Measurements from ENCODE around the gene LRRC7.
A peak's percentile ranks its signal among the peaks of the same experiment; 100 is the strongest.
"Not testable (repeated sequence)": the region's sequence is repeated elsewhere in the genome, so short reads cannot be mapped to it uniquely, and the experiment has no call there.

The LRRC7 gene

GRCh38 chr1:69702085-69702484 is 134.4 kb downstream of the LRRC7 start:
- no peak for DNase-seq

DNA sequence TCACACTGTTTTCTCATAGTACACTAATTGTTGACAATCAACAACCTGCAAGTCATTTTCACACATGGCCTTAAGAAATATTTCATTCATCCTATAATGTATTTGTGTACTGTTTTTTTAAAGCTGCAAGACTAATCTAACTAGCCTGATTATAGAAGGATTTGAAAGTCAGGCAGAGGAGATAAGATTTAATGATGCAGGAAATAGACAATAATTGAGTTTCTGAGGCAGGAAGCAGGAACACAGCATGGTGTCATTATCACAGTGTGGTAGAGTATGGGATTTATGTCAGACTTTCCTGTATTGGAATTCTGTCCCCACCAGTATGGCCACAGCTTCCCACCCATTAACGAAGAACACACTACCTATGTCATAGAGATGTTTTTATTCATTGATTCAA is 138.8 kb downstream of the LRRC7 start:
- no peak for DNase-seq

DNA sequence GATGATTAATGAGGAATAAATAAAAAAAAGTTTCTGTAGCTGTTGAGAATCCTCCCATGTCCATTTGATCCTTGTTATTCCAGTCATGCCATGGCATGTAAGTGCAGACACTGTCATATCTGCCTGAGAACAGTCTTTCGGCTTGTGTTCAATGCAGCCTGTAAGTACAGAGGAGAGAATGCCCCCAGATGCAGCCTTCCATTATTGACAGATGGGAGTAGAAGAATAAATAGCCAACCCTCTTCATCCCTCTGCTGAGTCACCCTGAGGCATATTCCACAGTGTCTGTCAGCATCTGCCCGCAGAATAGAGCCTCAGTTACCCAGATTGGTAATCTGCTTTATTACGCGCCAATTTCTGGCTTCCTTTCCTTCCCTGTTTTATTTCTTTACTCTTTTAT is 139.4 kb downstream of the LRRC7 start:
- DNase-seq, result no peak

GRCh38 chr1:69710484-69711189 is 142.9 kb downstream of the LRRC7 start:
- DNase-seq, result no peak

- no peak for DNase-seq
Measured at GRCh38 chr1:69711190-69711930, 143.6 kb downstream of the LRRC7 start.

DNA sequence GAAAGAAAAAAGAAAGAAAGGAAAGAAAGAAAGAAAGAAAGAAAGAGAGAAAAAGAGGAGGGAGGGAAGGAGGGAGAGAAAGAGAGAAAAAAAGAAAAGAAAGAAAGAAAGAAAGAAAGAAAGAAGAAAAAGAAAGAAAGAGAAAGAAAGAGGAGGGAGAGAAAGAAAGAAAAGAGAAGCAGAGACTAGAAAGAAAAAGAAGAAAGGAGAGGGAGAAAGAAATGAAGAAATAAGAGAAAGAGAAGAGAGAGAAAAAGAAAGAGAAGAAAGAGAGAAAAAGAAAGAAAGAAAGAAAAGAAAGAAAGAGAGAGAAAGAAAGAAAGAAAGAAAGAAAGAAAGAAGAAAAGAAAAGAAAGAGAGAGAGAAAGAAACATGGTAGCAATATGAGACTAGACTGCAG is 150.1 kb downstream of the LRRC7 start:
- DNase-seq, result not testable (repeated sequence)

GRCh38 chr1:69728206-69728605 is 160.5 kb downstream of the LRRC7 start:
- DNase-seq, result no peak

- no peak for DNase-seq
Measured at GRCh38 chr1:69733061-69733460, 165.3 kb downstream of the LRRC7 start.

- peak; percentile 37 for DNase-seq
Measured at GRCh38 chr1:69737527-69738185, 169.9 kb downstream of the LRRC7 start.

DNA sequence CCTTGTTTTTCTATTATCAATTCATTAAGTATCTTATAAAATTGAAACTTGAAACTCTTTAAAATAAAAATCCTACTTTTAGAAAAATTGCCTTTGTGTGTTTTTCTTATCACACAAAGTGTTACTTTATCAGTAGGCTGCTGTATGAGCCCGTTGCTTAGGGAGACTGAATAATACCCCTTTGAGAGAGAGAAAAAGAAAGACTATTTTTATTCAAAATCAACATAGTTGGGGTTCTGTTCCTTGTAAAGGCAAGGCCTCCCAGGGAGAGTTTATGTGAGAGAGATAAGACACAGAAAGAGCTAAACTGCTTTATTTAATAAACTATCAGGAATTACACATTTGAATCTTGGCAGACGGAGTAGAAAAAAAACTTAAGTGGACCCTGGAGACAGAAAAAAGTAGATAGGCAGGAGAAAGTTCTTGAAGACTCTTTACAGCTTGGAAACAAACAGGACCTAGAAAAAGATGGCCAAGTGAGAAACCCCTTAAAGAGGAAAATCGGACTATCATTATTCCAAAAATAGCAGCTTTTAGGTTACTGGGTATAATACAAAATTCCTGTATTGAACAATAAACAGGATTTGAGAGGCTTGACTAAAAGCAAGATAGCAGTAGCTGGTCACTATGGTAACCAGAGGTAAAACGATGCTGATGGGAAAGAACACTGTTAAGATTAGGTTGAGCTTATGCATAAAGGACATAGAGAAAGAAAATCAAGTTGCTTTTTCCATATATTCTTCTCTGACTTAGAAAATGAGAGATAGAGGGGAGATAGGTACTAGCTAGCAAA is 170.9 kb downstream of the LRRC7 start:
- DNase-seq, result no peak

GRCh38 chr1:69739251-69739605 is 171.5 kb downstream of the LRRC7 start:
- no peak for DNase-seq

DNA sequence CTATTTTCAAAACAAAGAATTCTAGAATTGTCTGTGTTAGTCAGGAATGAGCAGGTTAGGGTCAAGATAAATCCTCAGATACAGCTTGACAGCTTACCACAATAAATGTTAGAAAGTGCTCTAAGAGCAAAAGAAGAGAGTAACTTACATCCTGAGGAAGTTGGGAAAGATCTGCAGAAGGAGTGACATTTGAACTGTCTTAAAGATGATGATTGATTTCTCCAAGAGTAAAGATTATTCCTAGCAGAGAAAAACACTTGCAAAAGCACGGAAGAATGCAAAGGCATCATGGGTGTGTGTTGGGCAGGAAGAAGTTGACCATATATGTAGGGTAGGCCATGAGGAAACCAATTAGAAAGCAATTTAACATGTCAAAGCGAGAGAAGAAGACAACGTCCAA is 175.4 kb downstream of the LRRC7 start:
- DNase-seq, result no peak

DNA sequence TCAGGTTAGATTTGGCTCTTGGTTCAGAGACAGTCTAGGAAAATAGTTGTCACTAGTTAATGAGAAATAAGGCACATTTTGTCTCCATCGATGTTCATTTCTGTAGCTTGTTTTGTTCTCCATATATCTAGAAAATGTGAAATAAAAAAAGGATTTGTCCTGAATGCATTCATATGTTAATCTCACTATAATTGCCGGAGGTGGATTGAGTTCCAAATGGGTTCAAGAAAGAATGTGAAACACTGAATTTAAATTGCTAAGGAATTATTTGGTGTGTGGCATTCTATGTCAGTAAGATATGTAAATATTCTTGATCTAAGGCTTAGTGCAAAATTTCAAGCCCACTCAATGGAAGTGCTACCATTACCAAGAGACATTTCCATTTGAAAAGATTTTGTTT is 176.7 kb downstream of the LRRC7 start:
- no peak for DNase-seq

- no peak for DNase-seq
Measured at GRCh38 chr1:69747207-69747606, 179.5 kb downstream of the LRRC7 start.

GRCh38 chr1:69750638-69751037 is 182.9 kb downstream of the LRRC7 start:
- no peak for DNase-seq

DNA sequence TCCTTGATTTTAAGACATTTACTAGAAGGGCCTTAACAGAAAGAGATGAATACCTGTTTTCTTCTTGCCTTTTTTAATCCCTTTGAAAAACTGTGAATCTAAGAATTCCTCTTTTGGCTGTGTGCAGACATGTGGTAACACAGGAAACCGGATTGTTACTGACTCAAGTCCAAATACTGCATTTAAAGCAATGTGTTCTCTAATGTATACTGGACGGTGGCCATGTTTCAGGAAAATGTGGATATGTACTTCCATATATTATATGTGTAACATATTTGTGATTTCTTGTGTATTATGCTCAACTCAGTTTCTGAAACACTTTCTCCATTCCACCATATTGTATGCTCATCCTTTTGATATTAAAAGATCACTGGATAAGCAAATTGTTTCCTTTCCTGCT is 185.1 kb downstream of the LRRC7 start:
- DNase-seq, result no peak

GRCh38 chr1:69754521-69754920 is 186.8 kb downstream of the LRRC7 start:
- no peak for DNase-seq

DNA sequence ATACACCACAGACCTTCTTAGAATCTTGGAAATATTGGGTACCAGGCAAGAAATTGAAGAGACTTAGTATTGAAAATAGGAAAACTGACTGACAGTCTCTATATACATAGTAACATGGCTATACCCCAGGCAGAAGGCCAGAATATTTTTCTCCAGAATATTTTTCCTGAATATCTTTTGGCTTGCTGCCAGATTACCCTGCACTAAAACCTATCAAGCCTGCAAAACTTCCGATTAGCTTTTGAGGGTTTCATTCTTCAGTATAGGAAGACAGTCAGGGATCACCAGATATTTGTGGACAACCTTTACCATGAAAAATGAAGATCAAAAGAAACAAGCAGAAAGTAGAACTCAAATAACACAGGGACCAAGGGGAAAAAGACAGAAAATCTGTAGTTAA is 187.9 kb downstream of the LRRC7 start:
- DNase-seq, result no peak

- no peak for DNase-seq
Measured at GRCh38 chr1:69765951-69766350, 198.2 kb downstream of the LRRC7 start.

GRCh38 chr1:69766431-69767180 is 198.9 kb downstream of the LRRC7 start:
- no peak for DNase-seq

GRCh38 chr1:69776555-69776954 is 208.8 kb downstream of the LRRC7 start:
- DNase-seq, result no peak

DNA sequence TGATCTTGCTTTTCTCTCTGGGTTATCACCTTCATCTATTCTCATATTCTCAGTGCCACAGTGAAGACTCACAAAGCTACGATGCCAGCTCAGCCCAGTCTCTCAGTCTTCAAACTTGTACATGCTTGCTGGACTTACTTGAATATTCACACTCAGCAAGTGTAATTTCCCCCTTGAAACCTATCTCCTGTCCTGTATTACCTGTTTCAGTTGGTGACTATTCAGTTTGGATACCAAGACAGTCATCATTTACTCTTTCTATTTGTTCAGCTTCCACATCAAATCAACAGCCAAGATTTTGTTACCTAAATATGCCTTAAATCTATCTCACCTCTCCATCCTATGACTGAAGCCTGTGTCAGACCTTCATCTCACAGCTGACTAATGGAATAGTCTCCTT is 209.7 kb downstream of the LRRC7 start:
- DNase-seq, result no peak

- no peak for DNase-seq
Measured at GRCh38 chr1:69777971-69778370, 210.2 kb downstream of the LRRC7 start.

Data from CD4-positive, alpha-beta T cell treated with Interleukin-10 for 1 hour (primary cell).